GM21515 (cell line): ENCODE data around the gene CCDC170.

Source experiments
- ATAC-seq: cut with Tn5 transposase; IDR thresholded peaks from one replicate; pipeline ENCODE4 v1.9.1; 2021; ENCODE audit not compliant: unreplicated experiment

CCDC170 gene

GRCh38 chr6:151649835-151650234, 156.0 kb downstream of the CCDC170 start:
- ATAC-seq = no peak

GRCh38 chr6:151651639-151652038, 157.8 kb downstream of the CCDC170 start:
- ATAC-seq = no peak

- no peak for ATAC-seq
These were observed 158.5 kb downstream of the CCDC170 start for GRCh38 chr6:151652325-151652724.

- ATAC-seq = no peak
These were observed 161.3 kb downstream of the CCDC170 start for GRCh38 chr6:151655099-151655498.

- no peak for ATAC-seq
These were observed 162.6 kb downstream of the CCDC170 start for GRCh38 chr6:151656392-151656791.

DNA sequence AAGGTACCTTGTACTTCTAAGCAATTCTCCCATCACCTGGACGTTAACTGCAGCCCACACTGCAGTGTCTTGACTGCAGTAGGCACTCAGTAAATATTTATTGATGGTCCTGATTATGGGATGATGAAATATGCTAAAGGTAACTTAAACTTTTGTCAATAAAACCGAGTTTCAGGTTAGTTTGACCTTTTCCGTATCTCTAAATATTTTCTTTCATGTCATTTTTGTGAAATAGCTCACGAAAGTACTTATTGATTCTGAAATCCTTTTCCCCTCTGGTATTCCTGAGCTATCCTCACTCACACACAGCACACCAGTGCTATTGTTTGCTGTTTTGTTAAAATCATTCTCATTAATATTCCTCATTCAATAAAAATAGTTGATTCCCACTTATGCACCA, 164.3 kb downstream of the CCDC170 start:
- no peak for ATAC-seq

DNA sequence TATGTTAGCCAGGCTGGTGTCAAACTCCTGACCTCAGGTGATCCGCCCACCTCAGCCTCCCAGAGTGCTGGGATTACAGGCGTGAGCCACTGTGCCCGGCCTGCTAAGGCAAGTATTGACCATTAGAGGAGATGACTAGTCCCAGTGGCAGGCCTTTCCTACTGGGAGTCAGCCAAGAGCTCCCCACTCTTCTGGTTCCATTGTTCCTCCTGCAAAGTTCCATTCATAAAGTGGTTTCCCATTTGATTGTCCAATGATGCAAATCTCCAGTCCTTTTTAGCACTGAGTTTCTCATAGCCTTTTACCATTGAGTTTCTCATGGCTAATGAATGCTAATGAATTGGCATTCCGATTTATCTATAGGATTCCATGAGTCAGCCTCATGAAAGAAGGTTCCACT, 165.4 kb downstream of the CCDC170 start:
- ATAC-seq = no peak

GRCh38 chr6:151661509-151661908, 167.7 kb downstream of the CCDC170 start:
- no peak for ATAC-seq

DNA sequence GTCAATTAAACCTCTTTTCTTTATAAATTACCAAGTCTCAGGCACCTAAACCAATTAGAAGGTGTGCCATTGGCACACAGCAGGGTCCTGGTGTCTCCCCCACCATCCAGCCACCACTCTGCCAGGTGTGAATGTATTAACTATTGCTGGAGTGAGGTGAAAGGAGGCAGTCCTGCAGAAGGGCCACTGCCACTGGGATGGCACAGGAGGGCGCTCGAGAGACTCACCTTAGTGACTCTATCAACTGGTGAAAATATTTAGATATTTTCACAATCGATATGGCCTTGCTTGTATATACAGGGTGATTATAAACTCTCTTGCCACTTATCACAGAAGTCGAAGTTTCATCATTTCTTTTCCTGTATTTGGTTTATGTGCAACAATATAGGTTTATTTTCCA, 168.1 kb downstream of the CCDC170 start:
- ATAC-seq = no peak

- no peak for ATAC-seq
These were observed 169.7 kb downstream of the CCDC170 start for GRCh38 chr6:151663559-151663958.

GRCh38 chr6:151664390-151664789, 170.6 kb downstream of the CCDC170 start:
- no peak for ATAC-seq

- ATAC-seq = no peak
These were observed 171.5 kb downstream of the CCDC170 start for GRCh38 chr6:151665329-151665728.

- ATAC-seq = no peak
These were observed 172.7 kb downstream of the CCDC170 start for GRCh38 chr6:151666526-151666925.

DNA sequence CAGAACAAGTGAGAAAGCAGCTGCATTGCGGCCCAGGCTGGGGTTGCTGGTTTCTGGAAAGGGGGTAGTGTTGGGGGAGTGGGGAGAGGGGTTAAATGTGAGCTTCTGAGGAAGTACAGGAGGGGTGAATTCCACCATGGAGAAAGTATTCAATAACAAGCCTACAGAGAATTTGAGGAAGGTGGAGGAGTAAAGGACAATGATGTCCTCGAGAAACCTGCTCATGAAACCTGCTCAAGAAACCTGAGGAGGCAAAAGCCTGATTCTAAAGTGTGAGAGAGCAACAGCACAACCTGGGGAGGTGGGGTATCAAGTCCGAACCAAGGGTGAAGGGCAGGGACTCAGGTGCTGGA, 175.4 kb downstream of the CCDC170 start:
- no peak for ATAC-seq

- ATAC-seq = no peak
These were observed 176.3 kb downstream of the CCDC170 start for GRCh38 chr6:151670116-151670515.
